K562 (cell line): ENCODE results near the gene CMTM4. TPM values are rescaled to one million over a fixed set of nuclear protein-coding genes. Genes with fewer than 3 reads are reported as not detected.

Experiments used
- ATAC-seq: fragments of 200-7000 bp; cut with Tn5 transposase; 3 replicates; pipeline ENCODE4 v1.9.1; 2020; ENCODE audit warnings: moderate library complexity
- BruUV-seq: library from RNA; stranded (reverse); fragments of 400-500 nt; replicated peaks from 2 replicates; lab custom pipeline; 2021; lab: Mats Ljungman, UMichigan
- CTCF ChIA-PET: fragments of 300-600 bp; formaldehyde crosslinking; extraction: SDS; loops from one replicate; lab custom pipeline; 2021; ENCODE audit warnings: low intra/inter-chr PET ratio; lab: Yijun Ruan, JAX
- POLR2A ChIA-PET: fragments of 300-600, 350-650 bp; sonication (Branson Sonifier 250); formaldehyde crosslinking; extraction: SDS; loops from one replicate; lab custom pipeline; 2021; ENCODE audit warnings: antibody characterized with exemption, inconsistent platforms; lab: Yijun Ruan, JAX
- DNase-seq, 4 experiments: peaks; one replicate each; pipeline versions ENCODE4 v3.0.0 to v3.0.0-alpha.2; 2011 to 2018; ENCODE audit warnings: low spot score in 3 of 4, mixed read lengths in 3 of 4; ENCODE audit errors: extremely low read depth in 1 of 4
- FAIRE-seq: peaks from 2 replicates; lab custom pipeline; 2011; peaks lifted over from hg19 to GRCh38; lab: Jason Lieb, UNC
- H2AFZ ChIP-seq: 2 replicates; pipeline ENCODE4 v1.6.0; 2011; ENCODE audit warnings: low read depth, low read length, control low read depth, inconsistent platforms
- H3K27ac ChIP-seq: fragments of 200-600 bp; 3 replicates; pipeline ENCODE4 v1.8.0; 2011; ENCODE audit warnings: low read depth, mild to moderate bottlenecking, control low read depth, inconsistent platforms, low read length, moderate library complexity, mixed read lengths; ENCODE audit errors: extremely low read depth
- H3K27me3 ChIP-seq, 2 experiments: fragments of 300-600 bp in 1 of 2; 2 replicates in 1 of 2; 3 replicates in 1 of 2; pipeline versions ENCODE4 v1.6.0 to v1.8.0; 2011; ENCODE audit warnings: inconsistent platforms in 2 of 2, low read length in 2 of 2, mild to moderate bottlenecking in 1 of 2, mixed read lengths in 1 of 2, moderate library complexity in 1 of 2; ENCODE audit not compliant: control insufficient read depth in 2 of 2, insufficient read depth in 2 of 2
- H3K36me3 ChIP-seq: fragments of 300-600 bp; 3 replicates; pipeline ENCODE4 v1.8.0; 2011; ENCODE audit warnings: mild to moderate bottlenecking, low read length, inconsistent platforms; ENCODE audit not compliant: control insufficient read depth, insufficient read depth
- H3K4me1 ChIP-seq, 2 experiments: fragments of 200-600 bp in 1 of 2; replicated peaks in 1 of 2; 2 replicates in 1 of 2; 3 replicates in 1 of 2; pipeline versions ENCODE4 v1.5.1 to v1.8.0; 2011; ENCODE audit warnings: inconsistent platforms in 2 of 2, low read length in 2 of 2, mild to moderate bottlenecking in 1 of 2, mixed read lengths in 1 of 2, moderate library complexity in 1 of 2; ENCODE audit not compliant: control insufficient read depth in 2 of 2, insufficient read depth in 2 of 2
- H3K4me2 ChIP-seq: 2 replicates; pipeline ENCODE4 v1.6.1; 2011; ENCODE audit warnings: low read length, control low read depth, inconsistent platforms, mixed read lengths; ENCODE audit not compliant: insufficient read depth
- H3K4me3 ChIP-seq: fragments of 200-600 bp; sonication (generic), shearing (Covaris generic); 2 replicates; pipeline ENCODE4 v1.5.1; 2016; ENCODE audit warnings: control low read depth, inconsistent platforms
- H3K79me2 ChIP-seq: fragments of 200-600 bp; 3 replicates; pipeline ENCODE4 v1.8.0; 2011; ENCODE audit warnings: low read length, inconsistent platforms; ENCODE audit not compliant: control insufficient read depth, insufficient read depth
- H3K9ac ChIP-seq, 2 experiments: 2 replicates each; pipeline versions ENCODE4 v1.6.0 to v1.6.1; 2011; ENCODE audit warnings: low read depth in 2 of 2, low read length in 2 of 2, control low read depth in 1 of 2, inconsistent platforms in 1 of 2, mild to moderate bottlenecking in 1 of 2, mixed read lengths in 1 of 2; ENCODE audit not compliant: insufficient read depth in 1 of 2
- H3K9me1 ChIP-seq: one replicate; pipeline ENCODE4 v1.6.0; 2011; ENCODE audit warnings: inconsistent platforms, mild to moderate bottlenecking, low read length, moderate library complexity; ENCODE audit not compliant: control insufficient read depth, insufficient read depth
- H3K9me3 ChIP-seq: replicated peaks from 2 replicates; pipeline ENCODE4 v1.5.1; 2011; ENCODE audit warnings: low read depth, low read length, inconsistent platforms; ENCODE audit not compliant: control insufficient read depth, insufficient read depth
- H4K20me1 ChIP-seq: replicated peaks from 2 replicates; pipeline ENCODE4 v1.6.1; 2011; ENCODE audit warnings: low read length, inconsistent platforms, mixed read lengths; ENCODE audit not compliant: control insufficient read depth, insufficient read depth
- AFF1 ChIP-seq, 2 experiments: fragments of 450-650 bp; IDR thresholded peaks; 2 replicates each; pipeline ENCODE4 v1.6.1; 2018; ENCODE audit warnings: mild to moderate bottlenecking in 2 of 2, low read depth in 1 of 2; ENCODE audit not compliant: partially characterized antibody in 2 of 2
- CBX3 ChIP-seq, 2 experiments: IDR thresholded peaks; 1 replicate in 1 of 2; 2 replicates in 1 of 2; pipeline ENCODE4 v1.6.1; 2012; ENCODE audit warnings: inconsistent platforms in 2 of 2, low read length in 2 of 2, borderline replicate concordance in 1 of 2, control low read depth in 1 of 2
- CTCF ChIP-seq, 3 experiments: IDR thresholded peaks in 2 of 3; conservative IDR thresholded peaks in 1 of 3; 2 replicates each; pipeline ENCODE4 v1.5.1; 2011 to 2012; ENCODE audit warnings: low read length in 3 of 3, mild to moderate bottlenecking in 3 of 3, control low read depth in 2 of 3, improper control_type of control experiment in 1 of 3, inconsistent platforms in 1 of 3, low read depth in 1 of 3, mixed read lengths in 1 of 3, moderate library complexity in 1 of 3; ENCODE audit not compliant: insufficient read depth in 2 of 3
- HES1 ChIP-seq: fragments of 450-650 bp; IDR thresholded peaks from 2 replicates; pipeline ENCODE4 v1.6.1; 2016; ENCODE audit warnings: low read depth, mild to moderate bottlenecking, moderate library complexity
- HMG20A ChIP-seq: fragments of 450-650 bp; formaldehyde crosslinking; conservative IDR thresholded peaks from 2 replicates; pipeline ENCODE4 v1.4.0; 2020; ENCODE audit warnings: mild to moderate bottlenecking, mixed read lengths
- HNRNPLL ChIP-seq: fragments of 200-400 bp; formaldehyde crosslinking; IDR thresholded peaks from 2 replicates; pipeline ENCODE4 v1.6.1; 2017; ENCODE audit warnings: low read length, low read depth, mild to moderate bottlenecking; ENCODE audit not compliant: poor library complexity, severe bottlenecking
- JUNB ChIP-seq: fragments of 450-650 bp; formaldehyde crosslinking; conservative IDR thresholded peaks from 2 replicates; pipeline ENCODE4 v1.4.0; 2020; ENCODE audit warnings: mild to moderate bottlenecking
- MTA2 ChIP-seq: fragments of 450-650 bp; IDR thresholded peaks from 2 replicates; pipeline ENCODE4 v1.6.1; 2016; ENCODE audit warnings: low read depth
- NR4A1 ChIP-seq, 2 experiments: fragments of 250-450 bp in 1 of 2; fragments of 450-650 bp in 1 of 2; sonication (Bioruptor Pico) in 1 of 2; IDR thresholded peaks; 2 replicates each; pipeline versions ENCODE4 v1.4.0 to v1.6.1; 2016 to 2020; ENCODE audit warnings: mild to moderate bottlenecking in 2 of 2, missing compliant biosample characterization in 1 of 2, missing genetic modification characterization in 1 of 2, moderate library complexity in 1 of 2
- POU5F1 ChIP-seq: fragments of 150-350 bp; IDR thresholded peaks from 2 replicates; pipeline ENCODE4 v1.6.1; 2014; ENCODE audit warnings: borderline replicate concordance, low read length, low read depth, mild to moderate bottlenecking; ENCODE audit not compliant: partially characterized antibody
- SOX6 ChIP-seq: fragments of 450-650 bp; IDR thresholded peaks from 2 replicates; pipeline ENCODE4 v1.6.1; 2014; ENCODE audit warnings: mild to moderate bottlenecking
- SP2 ChIP-seq: IDR thresholded peaks from 2 replicates; pipeline ENCODE4 v1.6.1; 2011; ENCODE audit warnings: mild to moderate bottlenecking, low read depth, low read length, moderate library complexity; ENCODE audit not compliant: poor library complexity, severe bottlenecking; ENCODE audit errors: extremely low read depth
- ZNF174 ChIP-seq: fragments of 250-450 bp; sonication (Bioruptor Pico); IDR thresholded peaks from 2 replicates; pipeline ENCODE4 v1.4.0; 2020; ENCODE audit warnings: mild to moderate bottlenecking
- ZNF175 ChIP-seq: fragments of 200-800 bp; sonication (Bioruptor generic); IDR thresholded peaks from 2 replicates; pipeline ENCODE4 v1.6.1; 2016; ENCODE audit warnings: low read depth, mild to moderate bottlenecking, missing genetic modification characterization, missing compliant biosample characterization
- ZSCAN29 ChIP-seq: fragments of 450-650 bp; IDR thresholded peaks from 2 replicates; pipeline ENCODE4 v1.6.1; 2017
- WGBS: fragments of 100-300 bp; shearing (Covaris generic); methylation state at CpG from one replicate; pipeline ENCODE4 v1.1.6; 2016; ENCODE audit warnings: low coverage, mixed read lengths; ENCODE audit not compliant: insufficient coverage; ENCODE audit errors: missing lambda C conversion rate; 5-methylcytosine and 5-hydroxymethylcytosine counted together
- in situ Hi-C: fragments of 300-500 bp; cut with MboI; formaldehyde crosslinking; loops from 4 replicates; pipeline ENCODE4 v1.15.0; 2018; ENCODE audit warnings: inconsistent platforms, mixed read lengths
- intact Hi-C: fragments of 100-400 bp; cut with micrococcal nuclease; formaldehyde crosslinking; loops from 2 replicates; pipeline ENCODE4 v1.14.2; 2022
- polyA plus RNA-seq, 8 experiments: library from polyadenylated mRNA; depleted of rRNA in 4 of 8; stranded (reverse) in 5 of 8; unstranded in 3 of 8; fragments of >200 nt; fragmentation: Nextera tagmentation in 2 of 8; fragmentation: Illumina TruSeq in 1 of 8; extraction: Ambion mirVana in 2 of 8; extraction: Trizol in 1 of 8; gene quantifications; 2 replicates each; pipeline versions ENCODE4 v1.2.1 to v1.2.3, GENCODE V29; 2011 to 2014; ENCODE audit warnings: inconsistent platforms in 1 of 8, missing spikeins in 1 of 8
- total RNA-seq, 7 experiments: library from RNA; depleted of rRNA in 6 of 7; stranded (reverse); fragments of >200 nt in 6 of 7; fragmentation: Illumina TruSeq in 2 of 7; extraction: Trizol in 2 of 7; gene quantifications; 2 replicates each; pipeline versions ENCODE4 v1.2.1 to v1.2.3, GENCODE V29; 2011 to 2021; ENCODE audit warnings: low replicate concordance in 1 of 7

The CMTM4 gene
- total and polyA plus RNA-seq, 9 of the 15 experiments (the other 6 are each of a cell fraction or from before 2014, with no cell fraction given) = 2.0 to 21.3 (median 12.5) TPM

GRCh38 chr16:66701516-66701915 lies 5.0 kb upstream of the CMTM4 start:
- DNase-seq (no peak), FAIRE-seq (no peak), ATAC-seq (no peak)
- Histone ChIP-seq H3K4me3 (no peak overlapping the region), H3K36me3 (no peaks in the 10 kb centered on the region), H3K4me2 (no peak overlapping the region), H3K9me1 (no peaks in the 10 kb centered on the region), H3K79me2 (no peaks in the 10 kb centered on the region), H4K20me1 (no peaks in the 10 kb centered on the region), H2AFZ (no peak overlapping the region), H3K27me3 (no peaks in the 10 kb centered on the region), H3K4me1 (peaks cover 5 to 8% of the 10 kb centered on the region in 2 experiments; a peak in 4 of 5 replicates), H3K9me3 (no peaks in the 10 kb centered on the region), H3K27ac (no peak overlapping the region), H3K9ac (no peak overlapping the region)
- intact Hi-C loops = no loop called here
- WGBS = 45% methylated on average over 2 of the region's 2 CpGs
- ChIA-PET POLR2A (interaction anchor here (1.1 to 1.2 kb wide), 2 partner anchors 15 to 33 kb away, joined by 3 read pairs; no protein-coding TSS in a partner anchor), CTCF (no interaction called here)
- in situ Hi-C loops = no loop called here
- no TSS peak for BruUV-seq
- TF ChIP-seq NR4A1 (CRISPR knock-in tag; IDR thresholded peaks at IDR 0.05) (no peak), NR4A1 (tag; IDR thresholded peaks at IDR 0.05) (no peak), ZSCAN29 (no peak), HES1 (no peak), AFF1 (IDR thresholded peaks at IDR 0.05; ENCODE audit: low read depth in 1 of 2, partially characterized antibody in 2 of 2) (no peak), SP2 (no peak), ZNF175 (CRISPR knock-in tag) (no peak), SOX6 (no peak), JUNB (CRISPR knock-in tag) (no peak), CBX3 (IDR thresholded peaks at IDR 0.05; ENCODE audit: borderline replicate concordance in 1 of 2, low read length in 2 of 2) (no peak), CTCF (IDR thresholded peaks at IDR 0.05 in 2 of 3, conservative IDR thresholded peaks at IDR 0.05 in 1 of 3; ENCODE audit: insufficient read depth in 2 of 3, low read depth in 1 of 3, low read length in 3 of 3) (no peak), ZNF174 (no peak), HMG20A (no peak), POU5F1 (no peak), HNRNPLL (no peak), MTA2 (no peak)
